Stimulated activated CD4-positive, alpha-beta T cell treated with anti-CD3 and anti-CD28 coated beads, Interleukin-4, amount 100 ng/mL, for 48 hours (primary cell): Measurements from ENCODE around the gene ADARB2.

Experiments used
- DNase-seq, 2 donors: peaks; one replicate each; pipeline ENCODE4 v3.0.0-alpha.2; 2020; ENCODE audit warnings: low read depth in 2 of 2

The ADARB2 gene

GRCh38 chr10:1736144-1736971, 967 bp downstream of the ADARB2 start:
- no peak for DNase-seq

- no peak for DNase-seq
Observed at GRCh38 chr10:1735562-1735961, 1.8 kb downstream of the ADARB2 start.

GRCh38 chr10:1734288-1734687, 3.0 kb downstream of the ADARB2 start:
- no peak for DNase-seq

GRCh38 chr10:1733720-1734119, 3.6 kb downstream of the ADARB2 start:
- no peak for DNase-seq

GRCh38 chr10:1732564-1732996, 4.7 kb downstream of the ADARB2 start:
- DNase-seq: no peak

GRCh38 chr10:1731592-1731991, 5.7 kb downstream of the ADARB2 start:
- DNase-seq: no peak

- no peak for DNase-seq
Observed at GRCh38 chr10:1729751-1730150, 7.6 kb downstream of the ADARB2 start.

- no peak for DNase-seq
Observed at GRCh38 chr10:1726861-1727260, 10.5 kb downstream of the ADARB2 start.

- DNase-seq: no peak
Observed at GRCh38 chr10:1724921-1725488, 12.3 kb downstream of the ADARB2 start.

GRCh38 chr10:1716839-1717238, 20.5 kb downstream of the ADARB2 start:
- DNase-seq: no peak

- peak; percentile 6 to 18 for DNase-seq
Observed at GRCh38 chr10:1715821-1716220, 21.5 kb downstream of the ADARB2 start.

GRCh38 chr10:1712944-1713671, 24.2 kb downstream of the ADARB2 start:
- DNase-seq: no peak

GRCh38 chr10:1712314-1712713, 25.0 kb downstream of the ADARB2 start:
- no peak for DNase-seq

GRCh38 chr10:1709161-1709560, 28.2 kb downstream of the ADARB2 start:
- no peak for DNase-seq

- DNase-seq: no peak
Observed at GRCh38 chr10:1708746-1709145, 28.6 kb downstream of the ADARB2 start.

GRCh38 chr10:1706711-1707110, 30.6 kb downstream of the ADARB2 start:
- no peak for DNase-seq

- no peak for DNase-seq
Observed at GRCh38 chr10:1706256-1706655, 31.1 kb downstream of the ADARB2 start.

- DNase-seq: no peak
Observed at GRCh38 chr10:1698185-1698584, 39.1 kb downstream of the ADARB2 start.

- no peak for DNase-seq
Observed at GRCh38 chr10:1696106-1696505, 41.2 kb downstream of the ADARB2 start.

GRCh38 chr10:1690086-1690485, 47.2 kb downstream of the ADARB2 start:
- no peak for DNase-seq

GRCh38 chr10:1688531-1688930, 48.8 kb downstream of the ADARB2 start:
- no peak for DNase-seq

GRCh38 chr10:1687623-1688150, 49.6 kb downstream of the ADARB2 start:
- no peak for DNase-seq

- DNase-seq: no peak
Observed at GRCh38 chr10:1687190-1687589, 50.1 kb downstream of the ADARB2 start.
